Stomach (tissue), 4 donors: ENCODE results near the gene NCOA3.

ENCODE experiments used
- EP300 ChIP-seq: sonication (generic); formaldehyde crosslinking; IDR thresholded peaks from one replicate; pipeline ENCODE4 v1.6.1; 2017; ENCODE audit warnings: antibody characterized with exemption
- POLR2A ChIP-seq, 4 donors: fragments of 450-650 bp; IDR thresholded peaks; one replicate each; pipeline ENCODE4 v1.6.1; 2016; ENCODE audit warnings: antibody characterized with exemption in 4 of 4, control low read depth in 2 of 4, mild to moderate bottlenecking in 1 of 4, moderate library complexity in 1 of 4
- POLR2AphosphoS5 ChIP-seq, 3 donors: sonication (generic); formaldehyde crosslinking; IDR thresholded peaks; one replicate each; pipeline ENCODE4 v1.6.1; 2016; ENCODE audit warnings: antibody characterized with exemption in 3 of 3
- TF ChIP-seq, protein P1 (sequence below), 7 experiments: fragments of 450-650 bp in 4 of 7; fragments of 200-600 bp in 3 of 7; sonication (generic) in 3 of 7; IDR thresholded peaks; one replicate each; pipeline ENCODE4 v1.5.1; 2016 to 2019; ENCODE audit warnings: antibody characterized with exemption in 7 of 7, control low read depth in 2 of 7, mild to moderate bottlenecking in 1 of 7

DNA sequence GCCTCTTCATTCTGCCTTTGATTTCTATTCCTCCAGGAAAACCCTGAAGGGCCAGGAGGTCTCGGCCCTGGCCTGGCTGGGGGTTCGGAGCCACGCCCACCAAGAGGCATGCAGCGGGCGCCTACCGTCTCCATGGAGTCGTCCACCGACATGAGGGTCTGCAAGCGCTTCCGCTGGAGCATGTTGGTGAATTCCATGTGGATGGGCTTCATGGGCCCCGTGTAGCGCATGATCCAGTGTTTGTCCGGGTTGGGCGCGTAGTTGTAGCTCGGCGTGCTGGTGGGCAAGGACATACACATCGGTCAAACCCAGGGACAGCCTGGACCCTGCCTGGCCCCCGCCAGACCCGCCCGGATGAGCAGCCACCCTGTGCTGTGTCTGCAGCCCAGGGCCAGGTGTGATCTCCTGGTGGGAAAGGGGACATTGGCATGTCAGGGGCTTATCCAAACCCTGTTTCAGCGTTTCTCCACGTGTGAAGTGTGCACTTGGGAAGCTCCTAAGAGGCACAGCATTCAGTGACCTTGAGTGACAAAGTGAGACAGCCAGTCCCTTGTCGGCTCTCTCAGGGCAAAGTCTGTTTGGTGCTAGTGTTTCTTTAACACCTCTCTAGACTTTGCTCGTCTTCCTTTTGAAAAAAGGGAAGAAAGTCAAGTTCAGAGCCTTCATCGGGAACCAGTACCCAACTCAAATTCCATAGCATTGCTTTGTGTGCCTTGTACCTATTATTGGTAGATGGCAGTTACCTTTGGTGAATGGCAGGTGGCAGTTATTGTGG is 182.8 kb downstream of the NCOA3 start:
- TF ChIP-seq POLR2A (IDR thresholded peaks at IDR 0.05) (no peak), EP300 (no peak), POLR2AphosphoS5 (IDR thresholded peaks at IDR 0.05) (no peak)
- TF ChIP-seq, protein P1, sequence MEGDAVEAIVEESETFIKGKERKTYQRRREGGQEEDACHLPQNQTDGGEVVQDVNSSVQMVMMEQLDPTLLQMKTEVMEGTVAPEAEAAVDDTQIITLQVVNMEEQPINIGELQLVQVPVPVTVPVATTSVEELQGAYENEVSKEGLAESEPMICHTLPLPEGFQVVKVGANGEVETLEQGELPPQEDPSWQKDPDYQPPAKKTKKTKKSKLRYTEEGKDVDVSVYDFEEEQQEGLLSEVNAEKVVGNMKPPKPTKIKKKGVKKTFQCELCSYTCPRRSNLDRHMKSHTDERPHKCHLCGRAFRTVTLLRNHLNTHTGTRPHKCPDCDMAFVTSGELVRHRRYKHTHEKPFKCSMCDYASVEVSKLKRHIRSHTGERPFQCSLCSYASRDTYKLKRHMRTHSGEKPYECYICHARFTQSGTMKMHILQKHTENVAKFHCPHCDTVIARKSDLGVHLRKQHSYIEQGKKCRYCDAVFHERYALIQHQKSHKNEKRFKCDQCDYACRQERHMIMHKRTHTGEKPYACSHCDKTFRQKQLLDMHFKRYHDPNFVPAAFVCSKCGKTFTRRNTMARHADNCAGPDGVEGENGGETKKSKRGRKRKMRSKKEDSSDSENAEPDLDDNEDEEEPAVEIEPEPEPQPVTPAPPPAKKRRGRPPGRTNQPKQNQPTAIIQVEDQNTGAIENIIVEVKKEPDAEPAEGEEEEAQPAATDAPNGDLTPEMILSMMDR (IDR thresholded peaks at IDR 0.05) = no peak
